GM23248 (cell line): ENCODE measurements around the gene FPR2. TPM values are rescaled to one million over a fixed set of nuclear protein-coding genes. Genes with fewer than 3 reads are reported as not detected.

ENCODE experiments used
- DNase-seq: peaks from one replicate; pipeline ENCODE4 v3.0.0-alpha.2; 2015
- H2AFZ ChIP-seq: fragments of 200-600 bp; sonication (generic); 2 replicates; pipeline ENCODE4 v1.6.1; 2016; ENCODE audit warnings: antibody characterized with exemption
- H3F3A ChIP-seq: fragments of 200-600 bp; sonication (generic); 2 replicates; pipeline ENCODE4 v1.6.1; 2016; ENCODE audit warnings: mild to moderate bottlenecking, antibody characterized with exemption, mixed run types; ENCODE audit not compliant: insufficient read depth
- H3K27ac ChIP-seq: fragments of 200-600 bp; sonication (generic); 2 replicates; pipeline ENCODE4 v1.5.1; 2016; ENCODE audit warnings: mild to moderate bottlenecking
- H3K27me3 ChIP-seq: fragments of 200-600 bp; sonication (generic); replicated peaks from 2 replicates; pipeline ENCODE4 v1.6.1; 2016; ENCODE audit warnings: mild to moderate bottlenecking; ENCODE audit not compliant: insufficient read depth
- H3K36me3 ChIP-seq: fragments of 200-600 bp; sonication (generic); 2 replicates; pipeline ENCODE4 v1.6.1; 2016; ENCODE audit warnings: low read depth, mild to moderate bottlenecking
- H3K4me1 ChIP-seq: fragments of 200-600 bp; sonication (generic); 2 replicates; pipeline ENCODE4 v1.6.1; 2016; ENCODE audit warnings: mild to moderate bottlenecking; ENCODE audit not compliant: insufficient read depth
- H3K4me2 ChIP-seq: fragments of 200-600 bp; sonication (generic); one replicate; pipeline ENCODE4 v1.6.1; 2016; ENCODE audit warnings: mild to moderate bottlenecking; ENCODE audit not compliant: unreplicated experiment
- H3K4me3 ChIP-seq: fragments of 200-600 bp; sonication (generic); 2 replicates; pipeline ENCODE4 v1.5.1; 2016; ENCODE audit warnings: mild to moderate bottlenecking
- H3K79me2 ChIP-seq: fragments of 200-600 bp; sonication (generic); 2 replicates; pipeline ENCODE4 v1.6.1; 2016; ENCODE audit warnings: mild to moderate bottlenecking; ENCODE audit not compliant: insufficient read depth
- H3K9ac ChIP-seq: fragments of 200-600 bp; sonication (generic); 2 replicates; pipeline ENCODE4 v1.6.1; 2016; ENCODE audit warnings: mild to moderate bottlenecking
- H3K9me2 ChIP-seq: fragments of 200-600 bp; sonication (generic); 2 replicates; pipeline ENCODE4 v1.6.1; 2016; ENCODE audit warnings: mixed run types, mild to moderate bottlenecking, moderate library complexity; ENCODE audit not compliant: insufficient read depth
- H3K9me3 ChIP-seq: fragments of 200-600 bp; sonication (generic); one replicate; pipeline ENCODE4 v1.6.1; 2017; ENCODE audit warnings: low read depth
- H4K20me1 ChIP-seq: fragments of 200-600 bp; sonication (generic); 2 replicates; pipeline ENCODE4 v1.6.0; 2016; ENCODE audit not compliant: insufficient read depth
- EZH2 ChIP-seq: fragments of 200-600 bp; sonication (generic); IDR thresholded peaks from 2 replicates; pipeline ENCODE4 v1.6.1; 2018; ENCODE audit warnings: antibody characterized with exemption, mild to moderate bottlenecking; ENCODE audit not compliant: insufficient read depth, poor library complexity, severe bottlenecking
- EZH2phosphoT487 ChIP-seq: fragments of 200-600 bp; sonication (generic); IDR thresholded peaks from 2 replicates; pipeline ENCODE4 v1.6.1; 2018; ENCODE audit warnings: antibody characterized with exemption, moderate library complexity, mild to moderate bottlenecking, low read depth; ENCODE audit not compliant: insufficient read depth
- WGBS, 2 experiments: methylation state at CpG; one replicate each; pipeline ENCODE4 v1.1.6; 2015 to 2017; ENCODE audit warnings: low lambda C conversion rate in 2 of 2, low coverage in 1 of 2; ENCODE audit errors: missing lambda C conversion rate in 2 of 2; 5-methylcytosine and 5-hydroxymethylcytosine counted together
- in situ Hi-C: fragments of 300-500 bp; cut with MboI; formaldehyde crosslinking; loops from 2 replicates; pipeline ENCODE4 v1.15.0; 2020
- polyA plus RNA-seq: library from polyadenylated mRNA; unstranded; fragments of >200 nt; fragmentation: Nextera tagmentation; extraction: Ambion mirVana; gene quantifications from 2 replicates; pipeline ENCODE4 v1.2.1, GENCODE V29; 2016
- total RNA-seq: library from RNA; depleted of rRNA; stranded (reverse); fragments of >200 nt; shearing (Covaris generic); gene quantifications from 2 replicates; pipeline ENCODE4 v1.2.3, GENCODE V29; 2014

FPR2 gene
- total and polyA plus RNA-seq, 2 experiments from 2014 or later: not detected

GRCh38 chr19:51798062-51798461 lies 37.1 kb downstream of the FPR2 start:
- Histone ChIP-seq H3K9me3 (no peaks in the 10 kb centered on the region), H3K4me3 (no peak overlapping the region), H4K20me1 (no peaks in the 10 kb centered on the region), H3F3A (no peaks in the 10 kb centered on the region), H3K27me3 (no peaks in the 10 kb centered on the region), H3K9me2 (no peaks in the 10 kb centered on the region), H3K4me1 (0 out of 2 replicates have a peak, but pooled peaks cover 10% of the 10 kb centered on the region), H2AFZ (no peak overlapping the region), H3K4me2 (no peak overlapping the region), H3K9ac (no peak overlapping the region), H3K27ac (no peak overlapping the region), H3K79me2 (no peaks in the 10 kb centered on the region), H3K36me3 (no peaks in the 10 kb centered on the region)
- TF ChIP-seq EZH2phosphoT487: no peak
- no peak for TF ChIP-seq EZH2
- DNase-seq: no peak
- in situ Hi-C loops: no loop called here
- 70% methylated on average over 3 of the region's 3 CpGs for WGBS, 2 experiments

- H4K20me1 ChIP-seq: no peaks in the 10 kb centered on the region
- H3K9me2 ChIP-seq: no peaks in the 10 kb centered on the region
- H3K27me3 ChIP-seq: no peaks in the 10 kb centered on the region
- H3K36me3 ChIP-seq: no peaks in the 10 kb centered on the region
- H3K4me2 ChIP-seq: peak overlapping the region; percentile 71
- TF ChIP-seq EZH2phosphoT487 (no peak), EZH2 (no peak)
- peak overlapping the region; percentile 79 for H2AFZ ChIP-seq
- H3K79me2 ChIP-seq: no peaks in the 10 kb centered on the region
- WGBS, 2 experiments: 11% methylated on average over 19 to 20 of the region's 20 CpGs
- H3K4me1 ChIP-seq: 0 out of 2 replicates have a peak, but pooled peaks cover 10% of the 10 kb centered on the region
- no peaks in the 10 kb centered on the region for H3F3A ChIP-seq
- peak; percentile 99 for DNase-seq
- H3K4me3 ChIP-seq: peak overlapping the region; percentile 59
- in situ Hi-C loops: no loop called here
- H3K9ac ChIP-seq: no peak overlapping the region
- peak overlapping the region; percentile 53 for H3K27ac ChIP-seq
- no peaks in the 10 kb centered on the region for H3K9me3 ChIP-seq
These were observed 38.2 kb downstream of the FPR2 start for GRCh38 chr19:51799034-51799773.

GRCh38 chr19:51799774-51800472 lies 38.9 kb downstream of the FPR2 start:
- H3K4me2 ChIP-seq: peak overlapping the region; percentile 71
- no peaks in the 10 kb centered on the region for H3K27me3 ChIP-seq
- no peak for DNase-seq
- H2AFZ ChIP-seq: peak overlapping the region; percentile 79
- TF ChIP-seq EZH2 (no peak), EZH2phosphoT487 (no peak)
- 84% methylated on average over 13 of the region's 13 CpGs for WGBS, 2 experiments
- no peaks in the 10 kb centered on the region for H3F3A ChIP-seq
- H3K36me3 ChIP-seq: no peaks in the 10 kb centered on the region
- H4K20me1 ChIP-seq: no peaks in the 10 kb centered on the region
- peak overlapping the region; percentile 53; the same call in 1 of the 2 replicates for H3K27ac ChIP-seq
- H3K4me3 ChIP-seq: peak overlapping the region; percentile 59
- in situ Hi-C loops: no loop called here
- no peaks in the 10 kb centered on the region for H3K9me2 ChIP-seq
- H3K79me2 ChIP-seq: no peaks in the 10 kb centered on the region
- H3K9me3 ChIP-seq: no peaks in the 10 kb centered on the region
- 0 out of 2 replicates have a peak, but pooled peaks cover 10% of the 10 kb centered on the region for H3K4me1 ChIP-seq
- no peak overlapping the region for H3K9ac ChIP-seq

- Histone ChIP-seq H3K79me2 (no peaks in the 10 kb centered on the region), H3K4me1 (0 out of 2 replicates have a peak, but pooled peaks cover 10% of the 10 kb centered on the region), H3K36me3 (no peaks in the 10 kb centered on the region), H3K4me3 (no peak overlapping the region), H3K9me3 (no peaks in the 10 kb centered on the region), H4K20me1 (no peaks in the 10 kb centered on the region), H3F3A (no peaks in the 10 kb centered on the region), H2AFZ (no peak overlapping the region), H3K9me2 (no peaks in the 10 kb centered on the region), H3K4me2 (no peak overlapping the region), H3K27ac (no peak overlapping the region), H3K27me3 (no peaks in the 10 kb centered on the region), H3K9ac (no peak overlapping the region)
- TF ChIP-seq EZH2phosphoT487 (no peak), EZH2 (no peak)
- DNase-seq: no peak
- in situ Hi-C loops: no loop called here
- WGBS, 2 experiments: 76 to 87% methylated on average over 7 of the region's 7 CpGs
These were observed 39.7 kb downstream of the FPR2 start for GRCh38 chr19:51800473-51801244.
